ENCODE data around the gene USP19. TPM values are rescaled to one million over a fixed set of nuclear protein-coding genes. Genes with fewer than 3 reads are reported as not detected.

USP19 gene
- total RNA-seq, 1 experiment from 2014 or later = 73.3 TPM

GRCh38 chr3:49092938-49093852 is 27.4 kb downstream of the USP19 start (continued):
- TF ChIP-seq ZNF425 (CRISPR knock-in tag; conservative IDR thresholded peaks at IDR 0.05) = no peak
- no peak; the same call in 1 of the 2 replicates for TF ChIP-seq HMGXB4 (CRISPR knock-in tag; IDR thresholded peaks at IDR 0.05)
- TF ChIP-seq GTF2I (CRISPR knock-in tag; conservative IDR thresholded peaks at IDR 0.05) = no peak
- no peak for TF ChIP-seq PREB (CRISPR knock-in tag; IDR thresholded peaks at IDR 0.05; ENCODE audit: borderline replicate concordance)
- TF ChIP-seq ZNF317 (CRISPR knock-in tag; IDR thresholded peaks at IDR 0.05; ENCODE audit: borderline replicate concordance, low read depth) = no peak
- TF ChIP-seq ATF3 (CRISPR knock-in tag; conservative IDR thresholded peaks at IDR 0.05) = no peak
- TF ChIP-seq HMGA2 (CRISPR knock-in tag; IDR thresholded peaks at IDR 0.05) = no peak
- peak; percentile 28; the same call in 1 of the 2 replicates for TF ChIP-seq MAX (CRISPR knock-in tag; IDR thresholded peaks at IDR 0.05)
- 0 out of 2 replicates have a peak, but pooled peaks have one; percentile 7 for TF ChIP-seq ESRRA (CRISPR knock-in tag; IDR thresholded peaks at IDR 0.05; ENCODE audit: borderline replicate concordance)
- TF ChIP-seq ZNF263 (CRISPR knock-in tag; IDR thresholded peaks at IDR 0.05; ENCODE audit: low read depth) = no peak
- no peak for TF ChIP-seq AFF4 (CRISPR knock-in tag; IDR thresholded peaks at IDR 0.05; ENCODE audit: borderline replicate concordance)
- TF ChIP-seq ZNF396 (CRISPR knock-in tag; IDR thresholded peaks at IDR 0.05; ENCODE audit: borderline replicate concordance) = no peak
- no peak for TF ChIP-seq ELF4 (CRISPR knock-in tag; IDR thresholded peaks at IDR 0.05; ENCODE audit: low read depth)
- TF ChIP-seq FOXK1 (CRISPR knock-in tag; IDR thresholded peaks at IDR 0.05) = no peak; the same call in 1 of the 2 replicates
- no peak for TF ChIP-seq ZNF219 (CRISPR knock-in tag; IDR thresholded peaks at IDR 0.05; ENCODE audit: borderline replicate concordance)
- no peak for TF ChIP-seq CBFB (CRISPR knock-in tag; IDR thresholded peaks at IDR 0.05; ENCODE audit: low read depth)
- no peak; the same call in 1 of the 2 replicates for TF ChIP-seq NFATC4 (CRISPR knock-in tag; IDR thresholded peaks at IDR 0.05)
- no peak for TF ChIP-seq ZBTB43 (CRISPR knock-in tag; IDR thresholded peaks at IDR 0.05)
- TF ChIP-seq AR (CRISPR knock-in tag; IDR thresholded peaks at IDR 0.05) = no peak
- no peak for TF ChIP-seq NR2C2 (CRISPR knock-in tag; IDR thresholded peaks at IDR 0.05)
- TF ChIP-seq MYBL2 (CRISPR knock-in tag; IDR thresholded peaks at IDR 0.05) = no peak
- no peak for TF ChIP-seq ZNF416 (CRISPR knock-in tag; IDR thresholded peaks at IDR 0.05)
- no peak; the same call in 1 of the 2 replicates for TF ChIP-seq JUN (CRISPR knock-in tag; IDR thresholded peaks at IDR 0.05)
- peak; percentile 41; the same call in 1 of the 2 replicates for TF ChIP-seq GABPB1 (CRISPR knock-in tag; IDR thresholded peaks at IDR 0.05)
